ENCODE data around the gene GLB1L2. TPM values are rescaled to one million over a fixed set of nuclear protein-coding genes. Genes with fewer than 3 reads are reported as not detected.
"Not testable (repeated sequence)": the region's sequence is repeated elsewhere in the genome, so short reads cannot be mapped to it uniquely, and the experiment has no call there.

Gene GLB1L2
- total RNA-seq, 1 donor from 2014 or later: 0.30 TPM

- Histone ChIP-seq H3K27ac (replicated peaks) (no peak overlapping the region), H3K4me1 (no peaks in the 10 kb centered on the region), H3K4me3 (no peak overlapping the region), H3K27me3 (ENCODE audit: low read depth) (peaks cover 23% of the 10 kb centered on the region), H3K36me3 (no peaks in the 10 kb centered on the region), H3K9me3 (replicated peaks) (peaks cover 22% of the 10 kb centered on the region)
- intact Hi-C loops (cut with micrococcal nuclease): no loop called here
- TF ChIP-seq, protein P1, sequence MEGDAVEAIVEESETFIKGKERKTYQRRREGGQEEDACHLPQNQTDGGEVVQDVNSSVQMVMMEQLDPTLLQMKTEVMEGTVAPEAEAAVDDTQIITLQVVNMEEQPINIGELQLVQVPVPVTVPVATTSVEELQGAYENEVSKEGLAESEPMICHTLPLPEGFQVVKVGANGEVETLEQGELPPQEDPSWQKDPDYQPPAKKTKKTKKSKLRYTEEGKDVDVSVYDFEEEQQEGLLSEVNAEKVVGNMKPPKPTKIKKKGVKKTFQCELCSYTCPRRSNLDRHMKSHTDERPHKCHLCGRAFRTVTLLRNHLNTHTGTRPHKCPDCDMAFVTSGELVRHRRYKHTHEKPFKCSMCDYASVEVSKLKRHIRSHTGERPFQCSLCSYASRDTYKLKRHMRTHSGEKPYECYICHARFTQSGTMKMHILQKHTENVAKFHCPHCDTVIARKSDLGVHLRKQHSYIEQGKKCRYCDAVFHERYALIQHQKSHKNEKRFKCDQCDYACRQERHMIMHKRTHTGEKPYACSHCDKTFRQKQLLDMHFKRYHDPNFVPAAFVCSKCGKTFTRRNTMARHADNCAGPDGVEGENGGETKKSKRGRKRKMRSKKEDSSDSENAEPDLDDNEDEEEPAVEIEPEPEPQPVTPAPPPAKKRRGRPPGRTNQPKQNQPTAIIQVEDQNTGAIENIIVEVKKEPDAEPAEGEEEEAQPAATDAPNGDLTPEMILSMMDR (IDR thresholded peaks at IDR 0.05; ENCODE audit: borderline replicate concordance): peak; percentile 12
- no peak for DNase-seq
Measured at GRCh38 chr11:134313821-134314607, 17.8 kb upstream of the GLB1L2 start.

DNA sequence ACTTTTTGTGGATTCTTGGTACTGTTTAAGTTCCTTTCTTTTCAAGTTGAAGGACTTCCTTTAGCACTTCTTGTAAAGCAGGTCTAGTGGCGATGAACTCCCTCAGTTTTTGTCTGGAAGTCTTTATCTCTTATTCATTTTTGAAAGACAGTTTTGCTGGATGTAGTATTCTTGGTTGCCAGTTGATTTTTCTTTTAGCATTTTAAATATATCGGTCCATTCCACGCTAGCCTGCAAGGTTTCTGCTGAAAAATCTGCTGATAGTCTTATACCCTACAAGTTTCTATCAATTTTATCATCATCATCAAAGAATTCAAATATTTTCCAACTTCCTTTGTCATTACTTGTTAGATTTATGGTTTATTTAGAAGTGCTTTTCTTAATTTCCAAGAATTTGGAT is 14.7 kb upstream of the GLB1L2 start:
- Histone ChIP-seq H3K9me3 (replicated peaks) (peaks cover 38% of the 10 kb centered on the region), H3K4me1 (no peaks in the 10 kb centered on the region), H3K27ac (replicated peaks) (no peak overlapping the region), H3K27me3 (ENCODE audit: low read depth) (peaks cover 10% of the 10 kb centered on the region), H3K36me3 (no peaks in the 10 kb centered on the region), H3K4me3 (no peak overlapping the region)
- intact Hi-C loops (cut with micrococcal nuclease): no loop called here
- TF ChIP-seq, protein P1 (IDR thresholded peaks at IDR 0.05; ENCODE audit: borderline replicate concordance): no peak
- DNase-seq: no peak

DNA sequence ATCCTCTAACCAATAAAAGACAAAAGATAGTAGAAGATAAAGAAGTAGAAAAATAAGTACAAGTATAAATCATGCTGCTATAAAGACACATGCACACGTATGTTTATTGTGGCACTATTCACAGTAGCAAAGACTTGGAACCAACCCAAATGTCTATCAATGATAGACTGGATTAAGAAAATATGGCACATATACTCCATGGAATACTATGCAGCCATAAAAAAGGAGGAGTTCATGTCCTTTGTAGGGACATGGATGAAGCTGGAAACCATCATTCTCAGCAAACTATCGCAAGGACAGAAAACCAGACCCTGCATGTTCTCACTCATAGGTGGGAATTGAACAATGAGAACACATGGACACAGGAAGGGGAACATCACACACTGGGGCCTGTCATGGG is 10.4 kb upstream of the GLB1L2 start:
- intact Hi-C loops (cut with micrococcal nuclease); H3K4me1 ChIP-seq; H3K4me3 ChIP-seq; DNase-seq; H3K36me3 ChIP-seq; H3K27ac ChIP-seq (replicated peaks): not testable (repeated sequence)
- H3K9me3 ChIP-seq (replicated peaks): peaks cover 36% of the 10 kb centered on the region
- peaks cover 16% of the 10 kb centered on the region for H3K27me3 ChIP-seq (ENCODE audit: low read depth)

- no peaks in the 10 kb centered on the region for H3K36me3 ChIP-seq
- H3K27ac ChIP-seq (replicated peaks): no peak overlapping the region
- TF ChIP-seq, protein P1 (IDR thresholded peaks at IDR 0.05; ENCODE audit: borderline replicate concordance): no peak
- peaks cover 27% of the 10 kb centered on the region for H3K27me3 ChIP-seq (ENCODE audit: low read depth)
- no peaks in the 10 kb centered on the region for H3K4me1 ChIP-seq
- H3K4me3 ChIP-seq: no peak overlapping the region
- peaks cover 24% of the 10 kb centered on the region for H3K9me3 ChIP-seq (replicated peaks)
- intact Hi-C loops (cut with micrococcal nuclease): no loop called here
- DNase-seq: no peak
Measured at GRCh38 chr11:134322553-134322952, 9.2 kb upstream of the GLB1L2 start.

DNA sequence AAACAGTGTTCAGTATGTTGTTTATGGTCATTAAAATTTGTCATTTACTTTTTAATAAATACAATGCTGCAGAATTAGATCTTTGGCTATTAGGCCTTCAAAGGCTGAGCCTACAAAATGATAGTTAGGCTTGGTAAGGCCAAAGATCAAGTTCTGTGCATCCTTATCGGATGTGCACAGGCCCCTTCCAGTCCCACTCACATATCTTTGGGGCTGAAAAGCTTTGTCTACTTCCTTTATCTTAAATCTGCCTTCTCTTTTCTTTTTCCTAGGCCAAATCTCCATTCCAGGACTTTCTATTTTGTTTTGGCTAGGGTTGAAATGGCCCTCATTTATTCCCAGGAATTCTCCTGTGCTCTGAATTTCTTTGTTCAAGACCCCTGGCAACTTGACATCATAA is 3.4 kb upstream of the GLB1L2 start:
- TF ChIP-seq, protein P1 (IDR thresholded peaks at IDR 0.05; ENCODE audit: borderline replicate concordance): no peak
- H3K4me3 ChIP-seq: no peak overlapping the region
- intact Hi-C loops (cut with micrococcal nuclease): no loop called here
- no peak overlapping the region for H3K27ac ChIP-seq (replicated peaks)
- H3K9me3 ChIP-seq (replicated peaks): no peaks in the 10 kb centered on the region
- H3K4me1 ChIP-seq: peaks cover 19% of the 10 kb centered on the region
- H3K27me3 ChIP-seq (ENCODE audit: low read depth): peaks cover 74% of the 10 kb centered on the region
- DNase-seq: no peak
- no peaks in the 10 kb centered on the region for H3K36me3 ChIP-seq

- no peak for DNase-seq
- Histone ChIP-seq H3K27me3 (ENCODE audit: low read depth) (peaks cover 93% of the 10 kb centered on the region), H3K9me3 (replicated peaks) (no peaks in the 10 kb centered on the region), H3K4me1 (peaks cover 19% of the 10 kb centered on the region), H3K4me3 (peak overlapping the region; percentile 67), H3K27ac (replicated peaks) (no peak overlapping the region), H3K36me3 (no peaks in the 10 kb centered on the region)
- intact Hi-C loops (cut with micrococcal nuclease): no loop called here
- TF ChIP-seq, protein P1 (IDR thresholded peaks at IDR 0.05; ENCODE audit: borderline replicate concordance): no peak
Measured at GRCh38 chr11:134330611-134331353, 1.0 kb upstream of the GLB1L2 start.

All from left ventricle myocardium inferior (tissue), 1 donor.